Anterior cingulate cortex (tissue), 58 donors: Measurements from ENCODE around the gene DPP9.
"Not testable (repeated sequence)": the region's sequence is repeated elsewhere in the genome, so short reads cannot be mapped to it uniquely, and the experiment has no call there.

Experiments used
- DNase-seq, 58 donors: peaks; one replicate each; lab custom pipeline; 2025; lab: John Stamatoyannopoulos, UW

Gene DPP9

DNA sequence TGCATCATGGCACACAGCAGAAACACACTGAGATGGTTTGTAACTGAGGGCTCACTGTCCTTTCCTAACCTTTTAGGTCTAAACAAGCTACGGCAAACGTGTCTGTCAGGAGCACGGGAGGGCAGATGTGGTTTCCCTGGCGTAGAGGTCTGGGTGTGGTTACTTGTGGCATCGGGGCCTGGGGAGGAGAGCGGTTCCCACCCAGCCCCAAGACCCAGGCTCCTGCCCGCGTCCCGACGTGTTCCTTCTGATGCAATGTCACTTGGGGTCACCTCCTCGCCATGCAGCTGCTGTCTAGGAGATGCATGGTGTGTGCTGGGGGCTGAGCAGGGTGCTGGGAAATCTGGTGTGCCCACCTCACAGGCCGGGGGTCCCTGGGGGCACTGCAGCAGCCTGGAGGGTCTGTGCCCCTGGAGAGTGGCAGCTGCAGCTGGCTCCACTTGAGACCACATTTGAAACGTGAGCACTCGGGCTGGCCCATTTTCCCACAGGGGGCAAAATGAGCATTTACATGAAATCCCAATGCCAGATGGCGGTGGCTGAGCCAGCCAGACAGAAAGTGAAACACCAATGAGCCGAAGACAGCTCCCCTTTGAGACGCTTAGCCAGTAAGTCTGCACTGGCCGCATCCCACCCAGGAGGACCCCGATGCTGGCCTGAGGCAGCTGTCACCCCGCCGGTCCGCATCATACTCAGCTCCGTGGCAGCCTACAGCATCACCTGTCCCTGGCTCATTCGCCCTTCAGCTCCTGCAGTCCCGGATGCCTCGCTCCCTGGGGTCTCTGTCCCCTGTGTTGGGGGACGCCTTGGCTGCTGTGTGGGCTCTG, 31.2 kb downstream of the DPP9 start:
- DNase-seq, result no peak

DNA sequence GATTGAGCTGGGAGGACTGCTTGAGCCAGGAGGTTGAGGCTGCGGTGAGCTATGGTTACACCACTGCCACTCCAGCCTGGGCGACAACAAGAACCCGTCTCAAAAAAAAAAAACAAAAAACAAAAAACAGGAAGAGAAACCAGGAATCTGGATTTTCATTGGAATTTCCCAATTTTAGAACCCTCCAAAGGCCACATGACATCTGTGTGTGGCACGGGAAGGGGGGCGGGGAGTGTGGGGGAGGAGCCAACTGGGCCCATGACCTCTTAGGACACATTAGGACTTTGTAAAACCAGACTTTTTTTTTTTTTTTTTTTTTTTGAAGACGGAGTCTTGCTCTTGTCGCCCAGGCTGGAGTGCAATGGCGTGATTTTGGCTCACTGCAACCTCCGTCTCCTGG, 32.3 kb downstream of the DPP9 start:
- DNase-seq, result no peak

DNA sequence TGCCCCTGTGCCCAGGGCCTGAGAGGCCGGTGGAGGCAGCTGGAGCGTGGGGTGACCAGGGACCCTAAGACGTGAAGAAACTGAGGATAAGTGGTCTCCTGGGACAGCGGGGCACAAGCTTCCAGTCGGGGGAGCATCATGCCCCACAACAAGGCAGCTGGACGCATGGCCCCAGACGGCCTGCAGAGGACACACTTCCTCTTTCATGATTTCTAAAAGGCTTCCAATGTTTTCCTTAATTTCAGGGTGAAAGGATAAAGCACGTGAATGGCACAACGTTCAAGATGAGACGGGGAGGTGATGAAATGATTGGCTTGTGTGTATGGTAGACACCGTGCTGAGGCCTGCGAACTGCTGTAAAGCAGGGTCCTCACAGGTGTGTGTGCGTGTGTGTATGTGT, 33.3 kb downstream of the DPP9 start:
- DNase-seq, result no peak

DNA sequence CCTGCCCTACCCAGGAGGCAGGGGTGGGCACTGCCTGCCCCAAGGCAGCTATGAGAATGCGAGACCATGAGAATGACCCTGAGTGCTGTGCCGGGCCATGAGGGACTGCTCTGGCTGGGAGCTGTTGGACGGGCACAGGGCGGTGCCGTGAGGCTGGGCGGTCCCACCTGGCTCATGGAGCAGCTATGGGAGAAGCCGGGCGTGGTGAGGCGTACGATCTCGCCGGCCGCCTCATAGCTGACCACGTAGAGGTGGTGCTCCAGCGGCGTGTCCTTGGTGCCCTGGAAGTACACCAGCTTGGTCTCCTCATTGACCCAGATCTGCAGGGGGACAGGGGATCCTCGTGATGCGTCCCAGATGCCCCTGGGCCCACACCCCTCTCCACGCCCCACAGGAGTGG, 34.2 kb downstream of the DPP9 start:
- DNase-seq, result no peak

DNA sequence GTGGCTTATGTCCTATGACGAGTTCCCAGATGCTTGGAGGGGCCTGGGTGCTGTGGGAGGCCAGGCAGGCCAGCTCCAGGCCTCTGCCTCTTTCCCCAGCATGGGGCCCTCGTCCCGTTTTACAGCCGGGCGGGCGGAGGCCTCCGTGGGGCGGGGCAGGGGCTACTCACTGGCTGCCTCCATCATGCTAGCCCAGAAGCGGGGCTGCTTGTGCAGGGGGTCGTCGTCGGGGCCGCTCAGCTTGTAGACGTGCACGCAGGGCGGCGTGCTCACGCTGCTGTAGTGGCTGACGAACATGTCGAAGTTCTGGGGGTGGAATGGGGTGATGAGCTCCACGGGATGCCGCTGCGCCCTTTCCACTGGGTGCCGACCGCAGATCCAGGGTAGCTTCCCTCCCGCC, 35.1 kb downstream of the DPP9 start:
- no peak for DNase-seq

DNA sequence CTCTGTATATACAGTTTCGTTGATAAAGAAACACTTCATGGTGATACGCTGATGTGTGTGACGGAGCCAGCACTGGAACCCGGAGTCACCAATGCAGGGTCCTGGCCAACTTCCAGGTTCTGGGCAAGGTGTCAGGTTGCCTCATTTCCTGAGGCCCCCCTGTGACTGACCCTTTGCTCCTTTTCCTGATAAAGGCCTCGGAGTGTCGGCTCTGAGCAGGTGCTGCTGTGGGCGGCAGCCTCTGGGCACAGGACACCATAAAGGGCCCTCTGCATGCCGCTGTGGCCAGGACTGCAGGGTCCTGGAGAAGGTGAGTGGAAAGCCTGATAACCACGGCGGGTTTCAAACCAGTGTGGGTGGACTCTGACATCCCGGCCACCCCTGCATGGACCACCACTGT, 36.2 kb downstream of the DPP9 start:
- no peak for DNase-seq

DNA sequence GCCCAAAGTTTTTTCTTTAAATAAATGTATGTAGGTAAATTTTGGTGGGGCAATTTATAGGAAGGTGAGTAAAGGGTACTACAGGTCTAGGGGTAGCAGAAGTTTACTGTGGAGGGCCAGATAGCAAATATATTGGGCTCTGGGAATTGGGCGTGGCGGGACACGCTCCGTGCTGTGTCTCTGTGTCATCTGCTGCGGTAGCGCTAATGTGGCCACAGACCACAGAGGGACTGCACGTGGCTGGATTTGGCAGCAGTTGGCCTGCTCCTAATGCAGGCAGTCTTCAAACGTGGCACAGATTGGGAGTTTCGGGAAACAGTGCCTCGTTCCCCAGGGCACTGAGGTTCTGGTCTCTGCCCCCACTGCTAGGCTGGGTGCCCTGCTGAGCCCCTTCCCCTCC, 36.9 kb downstream of the DPP9 start:
- DNase-seq, result no peak

DNA sequence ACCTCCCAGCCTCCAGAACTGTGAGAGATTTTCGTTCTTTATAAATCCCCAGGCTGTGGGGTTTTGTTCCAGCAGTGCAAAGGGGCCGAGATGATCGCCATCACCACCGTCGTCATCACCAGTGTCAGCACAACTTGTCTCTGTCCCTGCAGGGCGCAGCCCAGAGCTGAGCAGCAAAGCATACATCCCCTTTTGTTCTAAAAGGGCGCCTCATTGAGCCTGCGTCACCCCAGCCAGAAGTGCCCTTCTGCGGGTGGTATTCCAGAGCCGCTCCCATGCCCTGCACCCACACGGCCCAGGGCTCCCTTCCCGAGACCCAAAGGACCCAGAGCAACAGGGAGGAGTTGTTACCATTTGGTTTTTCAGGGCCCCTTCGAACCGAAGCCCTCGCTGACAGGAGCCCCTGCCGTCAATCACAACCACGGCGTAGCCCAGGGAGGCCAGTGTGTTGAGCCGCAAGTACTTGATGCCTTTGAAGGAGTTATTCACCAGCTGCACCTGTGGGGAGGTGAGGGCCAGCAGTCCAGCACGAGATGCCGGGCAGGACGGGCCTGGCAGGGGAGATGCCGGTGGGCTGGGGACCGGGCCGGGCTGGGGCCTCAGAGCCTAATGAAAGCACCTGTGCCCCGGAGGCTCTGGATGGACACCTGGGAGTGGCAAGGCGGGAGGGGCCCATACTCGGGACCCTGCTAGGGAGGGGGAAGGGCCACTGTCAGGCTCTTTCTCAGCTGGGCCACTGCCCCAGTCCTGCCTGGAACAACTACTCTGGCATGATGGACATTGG, 39.1 kb downstream of the DPP9 start:
- peak in 6 of 58 donors; percentile 6 to 30 (median 17) for DNase-seq

DNA sequence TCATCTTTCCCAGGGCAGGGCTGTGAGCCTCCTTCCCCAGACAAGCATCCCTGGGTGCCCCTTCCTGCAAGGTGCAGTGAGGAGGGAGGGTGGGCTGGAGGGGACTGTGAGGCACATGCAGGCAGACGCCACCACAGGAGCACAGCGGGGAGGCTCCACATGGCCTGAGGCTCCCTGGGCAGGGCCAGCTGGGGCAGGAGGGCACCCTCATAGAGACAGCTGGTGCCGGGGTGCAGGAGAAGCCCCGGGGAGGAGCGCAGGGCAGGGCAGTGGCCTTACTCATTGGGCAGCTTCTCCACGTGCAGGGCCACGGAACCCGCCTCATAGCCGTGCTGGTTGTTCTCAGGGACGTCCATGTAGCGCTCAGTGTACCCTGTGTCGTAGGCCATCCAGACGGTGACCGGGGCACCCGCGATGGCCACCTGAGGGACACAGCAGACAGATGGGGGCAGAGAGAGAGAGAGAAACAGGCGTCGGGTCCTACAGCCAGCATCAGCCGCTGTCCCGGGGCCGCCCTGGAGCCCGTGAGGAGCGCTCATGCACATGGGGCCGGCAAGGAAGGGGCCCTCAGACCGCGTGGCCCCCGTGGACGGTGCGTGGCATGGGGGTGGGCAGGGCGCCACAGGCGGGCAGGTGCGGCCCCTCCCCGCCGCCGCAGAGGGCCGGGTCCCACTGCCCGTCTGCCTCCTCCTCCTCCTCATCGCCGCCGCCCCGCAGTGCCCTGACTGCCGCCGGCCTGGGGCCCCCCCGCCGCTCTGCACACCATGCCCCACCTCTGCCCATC, 41.0 kb downstream of the DPP9 start:
- no peak for DNase-seq

DNA sequence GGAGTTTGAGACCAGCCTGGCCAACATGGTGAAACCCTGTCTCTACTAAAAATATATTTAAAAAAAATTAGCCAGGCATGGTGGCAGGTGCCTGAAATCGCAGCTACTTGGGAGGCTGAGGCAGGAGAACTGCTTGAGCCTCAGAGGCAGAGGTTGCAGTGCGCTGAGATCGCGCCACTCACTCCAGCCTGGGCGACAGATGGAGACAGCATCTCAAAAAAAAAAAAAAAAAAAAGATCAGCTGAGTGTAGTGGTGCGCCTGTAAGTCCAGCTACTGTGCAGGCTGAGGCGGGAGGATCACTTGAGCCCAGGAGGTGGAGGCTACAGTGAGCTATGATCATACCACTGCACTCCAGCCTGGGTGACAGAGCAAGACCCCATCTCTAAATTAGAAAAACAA, 43.6 kb downstream of the DPP9 start:
- DNase-seq, result not testable (repeated sequence)

DNA sequence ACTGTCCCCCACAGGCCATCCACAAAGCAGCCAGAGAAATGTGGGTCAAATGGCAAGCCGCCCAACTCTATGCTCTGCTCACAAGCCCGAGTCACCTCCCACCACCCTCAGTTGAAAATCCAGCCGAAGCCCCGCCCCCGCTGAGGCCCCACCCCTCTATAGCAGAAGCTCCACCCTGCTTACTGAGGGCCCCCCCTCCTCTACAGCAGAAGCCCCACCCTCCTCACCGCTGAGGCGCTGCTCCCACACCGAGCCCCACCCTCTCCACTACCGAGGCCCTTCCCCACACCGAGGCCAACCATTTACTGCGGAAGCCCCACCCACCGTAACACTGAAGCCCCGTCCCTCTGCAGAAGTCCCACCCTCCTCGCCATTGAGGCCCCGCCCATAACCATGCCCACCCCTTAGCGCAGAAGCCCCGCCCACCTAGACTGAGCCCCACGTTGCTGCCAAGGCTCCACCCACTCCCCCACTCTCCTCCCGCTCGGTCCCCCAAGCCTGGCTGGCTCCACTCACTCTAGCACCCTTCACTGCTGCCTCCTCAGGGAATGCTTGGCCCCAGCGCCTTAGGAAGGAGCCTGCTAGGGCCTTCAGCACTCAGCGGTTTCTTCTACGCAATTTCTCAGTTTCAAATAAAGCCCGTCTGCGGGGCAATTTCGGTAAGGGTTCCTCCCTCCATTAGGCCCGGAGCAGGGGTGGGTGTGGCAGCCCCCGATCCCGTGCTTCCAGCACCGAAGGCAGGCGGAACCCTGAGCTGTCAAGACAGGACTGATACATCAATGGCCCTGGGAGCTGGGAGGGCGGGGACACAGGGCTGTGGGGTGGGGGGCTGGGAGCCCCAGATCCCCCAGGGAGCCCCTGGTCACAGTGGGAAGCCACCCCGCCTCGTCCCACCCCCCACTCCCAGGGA, 44.5 kb downstream of the DPP9 start:
- DNase-seq, result peak in 2 of 58 donors; percentile 16 to 52

DNA sequence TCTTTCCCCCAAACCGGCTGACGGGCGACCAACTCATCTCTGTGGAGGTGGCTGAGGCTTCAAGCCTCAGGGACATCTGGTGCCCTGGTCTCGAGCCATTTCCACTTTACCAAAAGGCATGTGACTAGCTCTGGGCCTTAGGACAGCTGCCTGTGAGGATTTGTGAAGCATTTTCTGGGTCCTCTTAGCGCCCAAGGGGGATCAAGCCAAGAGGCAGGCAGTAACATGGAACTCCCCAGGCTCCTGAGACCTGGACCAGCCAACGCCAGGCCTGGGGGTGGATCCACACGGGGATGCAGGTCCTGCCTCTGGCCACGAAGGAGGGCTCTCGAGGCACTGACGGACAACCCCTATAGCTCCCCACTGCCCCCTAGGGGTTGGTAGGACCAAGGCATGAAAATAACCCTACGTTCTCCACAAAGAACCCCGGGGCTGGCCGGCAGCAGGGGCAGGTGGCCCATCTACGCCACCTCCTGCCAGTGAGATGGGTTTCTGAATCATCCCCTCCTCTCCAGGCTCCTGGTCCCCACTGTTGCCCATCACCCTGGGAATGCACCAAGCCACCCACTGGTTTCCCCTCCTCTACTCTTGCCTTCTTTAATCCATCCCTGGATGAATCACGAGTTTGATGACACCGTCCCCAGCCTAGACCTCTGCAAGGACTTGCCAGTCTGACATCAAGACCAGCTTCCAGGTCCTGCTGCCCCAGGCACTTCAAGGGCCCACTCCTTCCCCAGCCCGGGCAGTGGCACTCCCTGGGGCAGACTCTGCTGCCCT, 46.5 kb downstream of the DPP9 start:
- DNase-seq, result peak in 24 of 58 donors; percentile 7 to 73 (median 22)

DNA sequence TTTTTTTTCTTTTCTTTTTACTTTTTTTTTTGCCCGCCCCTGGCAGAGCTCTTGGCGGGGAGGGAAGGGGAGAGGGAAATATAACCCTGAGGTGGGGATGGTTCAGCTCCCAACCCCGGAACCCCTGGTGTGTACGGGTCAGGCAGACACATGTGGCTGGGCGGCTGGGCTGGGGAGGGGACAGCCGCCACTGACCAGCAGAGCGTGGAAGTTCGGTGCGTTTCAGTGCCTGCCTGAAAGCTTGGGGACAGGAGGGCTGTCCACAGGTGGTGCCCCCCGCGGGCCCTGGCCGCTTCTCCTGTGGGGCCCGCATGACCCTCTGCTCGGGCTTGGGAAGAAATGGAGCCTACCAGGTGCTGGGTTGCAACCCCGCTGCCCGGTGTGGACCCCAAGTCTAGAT, 48.3 kb downstream of the DPP9 start:
- DNase-seq, result no peak

DNA sequence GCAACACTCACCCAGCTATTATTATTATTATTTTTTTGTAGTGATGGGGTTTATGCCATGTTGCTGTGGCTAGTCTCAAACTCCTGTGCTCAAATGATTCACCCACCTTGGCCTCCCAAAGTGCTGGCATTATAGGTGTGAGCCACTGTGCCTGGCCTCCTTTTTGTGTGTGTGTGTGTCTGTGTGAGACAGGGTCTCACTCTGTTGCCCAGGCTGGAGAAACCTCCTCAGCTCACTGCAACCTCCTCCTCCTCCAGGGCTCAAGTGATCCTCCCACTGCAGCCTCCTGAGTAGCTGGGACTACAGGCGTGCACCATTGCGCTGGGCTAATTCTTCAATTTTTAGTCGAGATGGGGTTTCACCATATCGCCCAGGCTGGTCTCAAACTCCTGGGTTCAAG, 49.9 kb downstream of the DPP9 start:
- DNase-seq, result no peak

DNA sequence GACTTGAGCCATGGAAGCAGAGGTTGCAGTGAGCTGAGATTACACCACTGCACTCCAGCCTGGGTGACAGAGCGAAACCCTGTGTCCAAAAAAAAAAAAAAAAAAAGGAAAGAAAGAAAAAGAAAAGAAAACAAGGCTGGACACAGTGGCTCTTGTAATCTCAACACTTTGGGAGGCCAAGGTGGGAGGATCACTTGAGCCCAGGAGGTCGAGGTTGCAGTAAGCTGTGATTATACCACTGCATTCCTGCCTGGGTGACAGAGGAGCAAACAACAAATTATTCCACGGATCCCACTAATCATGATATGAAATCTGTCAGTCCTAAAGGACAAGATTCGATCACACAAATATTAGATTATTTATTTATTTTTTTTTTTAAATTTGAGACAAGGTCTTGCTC, 50.4 kb downstream of the DPP9 start:
- no peak for DNase-seq

DNA sequence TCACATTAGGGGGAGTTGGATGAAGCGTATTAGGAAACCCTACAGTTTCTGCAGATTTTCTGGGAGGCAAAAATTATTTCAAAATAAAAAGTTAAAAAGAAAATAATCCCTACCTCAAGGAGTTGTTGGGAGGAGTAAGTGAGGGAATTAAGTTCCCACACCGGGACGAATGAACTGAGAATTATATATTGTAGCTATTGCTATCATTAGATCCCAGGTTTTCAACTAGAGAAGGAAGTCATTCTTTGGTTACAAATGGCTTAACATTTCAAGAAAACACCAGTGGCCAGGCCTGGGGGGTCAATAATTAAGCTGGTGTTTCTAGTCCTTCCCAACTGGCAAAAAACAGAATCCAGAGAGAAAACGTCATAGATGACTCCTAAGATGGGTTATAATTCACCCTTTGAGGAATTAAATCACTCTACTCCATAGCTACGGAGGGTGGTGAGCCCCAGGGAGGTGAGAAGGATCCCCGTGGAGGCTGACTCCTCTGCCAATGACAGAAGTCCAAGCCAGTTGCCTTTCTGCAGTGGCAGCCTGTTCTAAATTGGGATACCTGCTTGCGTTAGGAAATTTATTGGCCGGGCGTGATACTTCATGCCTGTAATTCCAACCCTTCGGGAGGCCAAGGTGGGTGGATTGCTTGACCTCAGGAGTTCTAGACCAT, 52.3 kb downstream of the DPP9 start:
- DNase-seq, result no peak

DNA sequence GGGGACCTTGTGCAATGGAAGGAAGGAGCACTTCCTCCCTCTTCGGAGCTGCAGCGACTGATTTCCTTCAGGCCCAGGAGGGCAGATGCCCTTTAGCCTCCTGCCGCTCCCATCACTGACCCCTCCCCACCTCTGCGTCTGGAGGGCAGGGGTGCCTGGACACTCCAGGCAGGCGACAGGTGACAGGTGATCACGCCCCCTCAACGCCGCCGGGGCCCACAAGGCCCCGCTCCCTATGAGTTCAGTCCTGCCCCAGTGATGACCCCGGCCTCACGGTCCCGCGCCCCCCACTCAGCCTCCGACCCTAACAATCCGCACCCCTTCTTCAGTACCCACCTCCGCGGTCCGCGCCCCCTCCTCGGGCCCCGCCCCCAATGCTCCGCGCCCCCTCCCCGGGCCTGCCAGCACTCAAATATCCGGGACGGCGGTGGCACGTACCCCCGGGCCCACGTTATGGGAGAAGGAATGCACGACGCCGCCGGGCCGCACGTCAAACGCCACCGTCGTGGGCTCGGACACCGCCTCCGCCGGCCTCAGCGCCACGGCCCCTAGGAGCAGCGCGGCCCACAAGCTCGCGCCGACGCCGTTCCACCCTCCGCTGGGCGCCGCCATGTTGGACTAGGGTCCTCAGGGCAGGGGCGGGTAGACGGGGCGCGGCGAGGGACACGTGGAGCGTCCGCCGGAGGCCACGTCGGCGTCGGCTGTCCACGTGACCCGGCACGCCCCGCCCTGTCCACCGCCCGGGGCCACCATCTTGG, 53.7 kb downstream of the DPP9 start, which contains the start of gene MYDGF:
Gene MYDGF, minus strand, starts transcription at position 620 of the 758 bp plus-strand sequence. Its CDS starts 8 bp downstream, at position 612.
- peak in 56 of 58 donors; percentile 10 to 93 (median 81) for DNase-seq

DNA sequence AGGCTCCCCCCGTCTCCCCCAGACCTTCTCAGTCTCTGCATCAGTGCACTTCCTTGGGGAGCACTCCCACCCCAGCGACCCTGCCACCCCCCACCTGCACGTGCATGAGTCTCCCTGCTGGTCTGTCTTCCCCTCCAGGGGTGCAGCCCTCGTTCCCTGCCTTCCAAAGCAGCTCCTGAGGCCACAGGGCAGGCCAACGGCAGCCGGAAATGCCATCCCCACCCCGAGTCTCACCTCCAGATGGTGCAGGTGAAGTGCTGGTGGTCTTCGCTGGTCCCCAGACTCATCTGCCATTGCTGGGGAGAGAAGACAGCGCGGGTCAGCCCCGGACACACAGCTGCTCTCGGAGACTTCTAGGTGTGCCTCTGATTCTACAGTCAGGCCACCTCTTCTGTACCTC, 59.0 kb downstream of the DPP9 start:
- no peak for DNase-seq
